Neural crest cell (in vitro differentiated cells): ENCODE data around the gene PKD2L1. TPM values are rescaled to one million over a fixed set of nuclear protein-coding genes. Genes with fewer than 3 reads are reported as not detected.

ENCODE experiments used
- DNase-seq: peaks from one replicate; pipeline ENCODE4 v3.0.0; 2021; ENCODE audit warnings: low read depth, mixed read lengths, low spot score
- H3K27ac Mint-ChIP-seq: one replicate; pipeline ENCODE4 v1.8.0; 2021; ENCODE audit warnings: mild to moderate bottlenecking, mixed read lengths; ENCODE audit not compliant: unreplicated experiment
- H3K27me3 Mint-ChIP-seq: 2 replicates; pipeline ENCODE4 v1.8.0; 2021; ENCODE audit warnings: low read depth, mild to moderate bottlenecking, mixed read lengths
- H3K36me3 Mint-ChIP-seq: 2 replicates; pipeline ENCODE4 v1.8.0; 2021; ENCODE audit warnings: low read depth, mild to moderate bottlenecking, mixed read lengths
- H3K4me1 Mint-ChIP-seq: 2 replicates; pipeline ENCODE4 v1.8.0; 2021; ENCODE audit warnings: mixed read lengths
- H3K4me3 Mint-ChIP-seq: one replicate; pipeline ENCODE4 v1.8.0; 2021; ENCODE audit warnings: mild to moderate bottlenecking, mixed read lengths
- H3K9me3 Mint-ChIP-seq: 2 replicates; pipeline ENCODE4 v1.8.0; 2021; ENCODE audit warnings: mixed read lengths
- CTCF ChIP-seq: fragments of 200-600 bp; sonication (generic); conservative IDR thresholded peaks from 2 replicates; pipeline ENCODE4 v1.5.0; 2021; ENCODE audit warnings: antibody characterized with exemption, mild to moderate bottlenecking
- total RNA-seq: library from RNA; stranded (reverse); gene quantifications from 2 replicates; pipeline ENCODE4 v1.2.1, GENCODE V29; 2021

Gene PKD2L1
- total RNA-seq, 1 donor from 2014 or later: not detected

- H3K36me3 Mint-ChIP-seq: no peaks in the 10 kb centered on the region
- no peak for DNase-seq
- H3K4me3 Mint-ChIP-seq: no peak overlapping the region
- peaks cover 7% of the 10 kb centered on the region for H3K4me1 Mint-ChIP-seq
- peaks cover 60% of the 10 kb centered on the region for H3K27me3 Mint-ChIP-seq
- no peak overlapping the region for H3K27ac Mint-ChIP-seq
- no peaks in the 10 kb centered on the region for H3K9me3 Mint-ChIP-seq
- TF ChIP-seq CTCF: no peak
Measured at GRCh38 chr10:100319707-100320402, 10.2 kb downstream of the PKD2L1 start.

GRCh38 chr10:100318207-100318606 lies 11.8 kb downstream of the PKD2L1 start:
- H3K36me3 Mint-ChIP-seq: no peaks in the 10 kb centered on the region
- H3K27me3 Mint-ChIP-seq: peaks cover 62% of the 10 kb centered on the region
- peaks cover 7% of the 10 kb centered on the region for H3K4me1 Mint-ChIP-seq
- DNase-seq: no peak
- H3K27ac Mint-ChIP-seq: no peak overlapping the region
- TF ChIP-seq CTCF: no peak
- no peak overlapping the region for H3K4me3 Mint-ChIP-seq
- H3K9me3 Mint-ChIP-seq: no peaks in the 10 kb centered on the region

- H3K27me3 Mint-ChIP-seq: peaks cover 76% of the 10 kb centered on the region
- no peak for DNase-seq
- no peak for TF ChIP-seq CTCF
- H3K4me3 Mint-ChIP-seq: no peak overlapping the region
- H3K36me3 Mint-ChIP-seq: no peaks in the 10 kb centered on the region
- no peak overlapping the region for H3K27ac Mint-ChIP-seq
- peaks cover 7% of the 10 kb centered on the region for H3K4me1 Mint-ChIP-seq
- no peaks in the 10 kb centered on the region for H3K9me3 Mint-ChIP-seq
Measured at GRCh38 chr10:100315615-100316014, 14.4 kb downstream of the PKD2L1 start.

GRCh38 chr10:100311298-100311697 lies 18.7 kb downstream of the PKD2L1 start:
- peaks cover 80% of the 10 kb centered on the region for H3K27me3 Mint-ChIP-seq
- no peak overlapping the region for H3K27ac Mint-ChIP-seq
- no peak overlapping the region for H3K4me3 Mint-ChIP-seq
- no peaks in the 10 kb centered on the region for H3K4me1 Mint-ChIP-seq
- TF ChIP-seq CTCF: no peak
- no peaks in the 10 kb centered on the region for H3K36me3 Mint-ChIP-seq
- H3K9me3 Mint-ChIP-seq: no peaks in the 10 kb centered on the region
- DNase-seq: no peak

GRCh38 chr10:100307684-100308083 lies 22.3 kb downstream of the PKD2L1 start:
- DNase-seq: no peak
- Mint-ChIP-seq H3K36me3 (no peaks in the 10 kb centered on the region), H3K4me1 (peaks cover 6% of the 10 kb centered on the region), H3K27me3 (peaks cover 75% of the 10 kb centered on the region), H3K9me3 (no peaks in the 10 kb centered on the region), H3K27ac (no peak overlapping the region), H3K4me3 (no peak overlapping the region)
- TF ChIP-seq CTCF: no peak
